ENCODE measurements around the gene CD207. TPM values are rescaled to one million over a fixed set of nuclear protein-coding genes. Genes with fewer than 3 reads are reported as not detected.
A peak's percentile ranks its signal among the peaks of the same experiment; 100 is the strongest.
"Not testable (repeated sequence)": the region's sequence is repeated elsewhere in the genome, so short reads cannot be mapped to it uniquely, and the experiment has no call there.

Gene CD207
- total RNA-seq, 1 donor from 2014 or later = not detected

DNA sequence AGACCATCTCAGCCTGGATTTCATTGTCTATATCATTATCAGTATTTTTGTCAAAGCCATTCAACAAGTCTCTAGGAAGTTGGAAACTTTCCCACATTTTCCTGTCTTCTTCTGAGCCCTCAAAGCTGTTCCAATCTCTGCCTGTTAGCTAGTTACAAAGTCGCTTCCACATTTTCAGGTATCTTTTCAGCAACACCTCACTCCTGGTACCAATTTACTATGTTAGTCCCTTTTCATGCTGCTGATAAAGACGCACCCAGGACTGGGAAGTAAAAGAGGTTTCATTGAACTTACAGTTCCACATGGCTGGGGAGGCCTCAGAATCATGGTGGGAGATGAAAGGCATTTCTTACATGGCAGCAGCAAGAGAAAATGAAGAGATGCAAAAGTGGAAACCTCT lies 35.9 kb downstream of the CD207 start:
- Mint-ChIP-seq H3K36me3 (ENCODE audit: low read depth) (peaks cover 3% of the 10 kb centered on the region), H3K27ac (no peak overlapping the region), H3K27me3 (ENCODE audit: insufficient read depth) (no peaks in the 10 kb centered on the region), H3K4me1 (ENCODE audit: low read depth) (peaks cover 4% of the 10 kb centered on the region), H3K4me3 (no peak overlapping the region), H3K9me3 (peaks cover 12% of the 10 kb centered on the region)
- intact Hi-C loops (cut with micrococcal nuclease) = no loop called here
- DNase-seq (ENCODE audit: low spot score) = no peak

DNA sequence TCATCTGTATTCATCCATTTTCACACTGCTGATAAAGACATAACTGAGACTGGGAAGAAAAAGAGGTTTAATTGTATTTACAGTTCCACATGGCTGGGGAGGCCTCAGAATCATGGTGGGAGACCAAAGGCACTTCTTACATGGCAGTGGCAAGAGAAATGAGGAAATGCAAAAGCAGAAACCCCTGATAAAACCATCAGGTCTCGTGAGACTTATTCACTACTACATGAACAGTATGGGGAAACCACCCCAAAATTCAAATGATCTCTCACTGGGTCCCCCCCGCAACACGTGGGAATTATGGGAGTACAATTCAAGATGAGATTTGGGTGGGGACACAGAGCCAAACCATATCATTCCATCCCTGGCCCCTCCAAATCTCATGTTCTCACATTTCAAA lies 37.6 kb downstream of the CD207 start:
- H3K27ac Mint-ChIP-seq = not testable (repeated sequence)
- peaks cover 12% of the 10 kb centered on the region for H3K9me3 Mint-ChIP-seq

DNA sequence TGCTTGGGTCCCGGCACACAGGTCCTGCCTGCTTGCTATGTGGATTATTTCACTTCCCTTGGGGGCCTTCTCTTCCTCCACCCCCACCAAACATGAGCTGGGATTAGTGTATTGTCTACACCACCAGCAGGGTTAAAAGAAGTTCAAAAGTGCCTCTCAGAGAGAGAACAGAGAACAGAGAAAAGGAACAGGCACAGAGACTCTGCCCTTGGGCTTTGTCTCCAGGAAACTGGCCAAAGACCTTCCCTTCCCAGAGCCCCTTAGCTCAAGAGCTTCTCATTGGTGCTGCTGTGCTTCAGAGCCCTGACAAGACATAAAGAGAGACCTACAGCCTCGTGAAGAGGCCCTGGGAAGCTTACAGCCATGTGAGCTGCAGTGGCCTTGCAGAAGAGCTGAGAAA lies 38.1 kb downstream of the CD207 start:
- Mint-ChIP-seq H3K9me3 (peaks cover 12% of the 10 kb centered on the region), H3K4me3 (no peak overlapping the region), H3K27me3 (ENCODE audit: insufficient read depth) (peaks cover 4% of the 10 kb centered on the region), H3K36me3 (ENCODE audit: low read depth) (peaks cover 3% of the 10 kb centered on the region), H3K27ac (no peak overlapping the region), H3K4me1 (ENCODE audit: low read depth) (peaks cover 4% of the 10 kb centered on the region)
- DNase-seq (ENCODE audit: low spot score) = no peak
- intact Hi-C loops (cut with micrococcal nuclease) = no loop called here

More for the DNA sequence above, 37.6 kb downstream of the CD207 start:
- H3K36me3 Mint-ChIP-seq (ENCODE audit: low read depth); H3K27me3 Mint-ChIP-seq (ENCODE audit: insufficient read depth); H3K4me1 Mint-ChIP-seq (ENCODE audit: low read depth); DNase-seq (ENCODE audit: low spot score); H3K4me3 Mint-ChIP-seq; intact Hi-C loops (cut with micrococcal nuclease): not testable (repeated sequence)

DNA sequence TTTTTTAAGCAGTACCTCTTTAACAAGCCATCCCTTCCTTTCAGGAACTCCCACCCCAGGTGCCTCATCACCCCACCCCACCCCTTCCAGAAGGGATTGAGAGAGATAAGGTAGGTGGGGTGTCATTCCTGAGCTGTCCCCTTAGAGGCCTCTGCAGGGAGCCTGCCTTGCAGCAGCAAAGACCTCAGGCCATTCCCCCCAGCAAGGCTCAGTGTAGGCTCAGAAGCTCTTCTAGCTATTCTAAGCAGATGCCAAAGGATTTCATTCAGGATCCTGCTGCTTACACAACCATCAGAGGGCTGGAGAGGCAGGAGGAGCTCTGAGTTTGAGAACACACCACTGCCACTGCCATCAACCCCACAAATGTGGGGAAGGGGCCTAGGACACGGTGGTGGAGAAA lies 39.4 kb downstream of the CD207 start:
- peaks cover 4% of the 10 kb centered on the region for H3K4me1 Mint-ChIP-seq (ENCODE audit: low read depth)
- H3K27ac Mint-ChIP-seq = no peak overlapping the region
- DNase-seq (ENCODE audit: low spot score) = no peak
- H3K9me3 Mint-ChIP-seq = peaks cover 12% of the 10 kb centered on the region
- peaks cover 15% of the 10 kb centered on the region for H3K27me3 Mint-ChIP-seq (ENCODE audit: insufficient read depth)
- no peak overlapping the region for H3K4me3 Mint-ChIP-seq
- peaks cover 3% of the 10 kb centered on the region for H3K36me3 Mint-ChIP-seq (ENCODE audit: low read depth)
- intact Hi-C loops (cut with micrococcal nuclease) = no loop called here

DNA sequence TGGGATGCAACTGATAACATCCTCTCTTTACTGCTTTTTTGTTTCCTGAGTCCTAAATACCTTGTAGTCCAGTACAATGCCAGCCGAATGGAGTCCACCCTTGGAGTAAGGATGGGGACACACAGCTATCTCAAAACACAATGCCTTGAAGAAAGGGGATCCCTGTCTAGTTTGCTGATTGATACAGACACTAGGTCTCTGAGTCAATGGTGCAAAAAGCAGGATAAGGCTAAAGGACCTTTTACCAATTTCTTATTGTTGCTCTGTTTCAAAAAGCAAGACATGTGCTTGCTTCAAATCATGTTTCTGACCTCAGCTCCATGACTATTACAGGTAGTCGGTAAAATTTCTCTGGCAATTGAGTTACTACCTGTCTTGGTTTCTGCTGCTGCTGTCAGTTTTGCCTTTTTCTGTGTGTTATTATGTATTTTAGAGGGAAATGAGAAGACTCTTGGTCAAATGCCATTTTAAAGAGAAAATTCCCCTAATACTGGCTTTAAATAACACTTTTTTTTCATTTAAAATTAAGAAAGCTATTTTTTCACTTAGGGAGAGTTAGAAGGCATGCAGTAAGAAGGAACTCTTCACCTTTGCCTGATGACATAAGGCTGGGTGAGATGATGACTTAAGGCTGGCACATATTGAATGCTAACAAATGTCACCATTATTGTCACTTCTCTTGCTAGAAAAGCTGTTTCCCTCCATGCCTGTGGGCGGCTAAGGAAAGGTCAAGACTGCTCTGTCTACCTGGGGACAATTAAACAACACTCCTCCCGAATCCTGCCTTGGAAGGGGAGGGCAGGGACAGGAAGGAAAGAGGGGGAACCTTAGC lies 40.2 kb downstream of the CD207 start:
- Mint-ChIP-seq H3K27ac (no peak overlapping the region), H3K27me3 (ENCODE audit: insufficient read depth) (peaks cover 18% of the 10 kb centered on the region)
- no peak for DNase-seq (ENCODE audit: low spot score)

DNA sequence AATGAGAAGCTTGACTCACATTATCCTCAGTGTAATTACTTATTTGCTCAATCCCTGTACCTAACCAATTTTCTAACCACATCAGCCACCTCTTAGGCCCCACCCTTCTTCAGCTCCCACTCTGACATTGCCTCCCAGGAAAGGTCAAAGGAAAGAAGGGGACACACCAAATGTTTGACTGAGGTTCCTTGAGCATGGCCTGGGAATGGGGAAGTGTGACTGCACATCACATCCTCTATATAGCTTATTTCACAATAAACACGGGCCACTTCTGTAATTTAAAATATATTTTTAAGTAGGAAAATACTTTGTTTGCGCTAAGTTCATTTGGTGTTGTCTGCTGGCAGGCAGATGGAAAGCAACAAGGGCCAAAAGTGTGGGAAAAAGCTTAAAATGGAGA lies 42.2 kb downstream of the CD207 start:
- Mint-ChIP-seq H3K9me3 (no peaks in the 10 kb centered on the region), H3K27ac (no peak overlapping the region), H3K27me3 (ENCODE audit: insufficient read depth) (peaks cover 29% of the 10 kb centered on the region), H3K4me1 (ENCODE audit: low read depth) (peaks cover 11% of the 10 kb centered on the region), H3K36me3 (ENCODE audit: low read depth) (peaks cover 3% of the 10 kb centered on the region), H3K4me3 (no peak overlapping the region)
- intact Hi-C loops (cut with micrococcal nuclease) = no loop called here
- DNase-seq (ENCODE audit: low spot score) = no peak

More for the DNA sequence above, 40.2 kb downstream of the CD207 start:
- intact Hi-C loops (cut with micrococcal nuclease) = no loop called here
- Mint-ChIP-seq H3K36me3 (ENCODE audit: low read depth) (peaks cover 3% of the 10 kb centered on the region), H3K4me3 (no peak overlapping the region), H3K4me1 (ENCODE audit: low read depth) (peaks cover 4% of the 10 kb centered on the region), H3K9me3 (peaks cover 9% of the 10 kb centered on the region)

DNA sequence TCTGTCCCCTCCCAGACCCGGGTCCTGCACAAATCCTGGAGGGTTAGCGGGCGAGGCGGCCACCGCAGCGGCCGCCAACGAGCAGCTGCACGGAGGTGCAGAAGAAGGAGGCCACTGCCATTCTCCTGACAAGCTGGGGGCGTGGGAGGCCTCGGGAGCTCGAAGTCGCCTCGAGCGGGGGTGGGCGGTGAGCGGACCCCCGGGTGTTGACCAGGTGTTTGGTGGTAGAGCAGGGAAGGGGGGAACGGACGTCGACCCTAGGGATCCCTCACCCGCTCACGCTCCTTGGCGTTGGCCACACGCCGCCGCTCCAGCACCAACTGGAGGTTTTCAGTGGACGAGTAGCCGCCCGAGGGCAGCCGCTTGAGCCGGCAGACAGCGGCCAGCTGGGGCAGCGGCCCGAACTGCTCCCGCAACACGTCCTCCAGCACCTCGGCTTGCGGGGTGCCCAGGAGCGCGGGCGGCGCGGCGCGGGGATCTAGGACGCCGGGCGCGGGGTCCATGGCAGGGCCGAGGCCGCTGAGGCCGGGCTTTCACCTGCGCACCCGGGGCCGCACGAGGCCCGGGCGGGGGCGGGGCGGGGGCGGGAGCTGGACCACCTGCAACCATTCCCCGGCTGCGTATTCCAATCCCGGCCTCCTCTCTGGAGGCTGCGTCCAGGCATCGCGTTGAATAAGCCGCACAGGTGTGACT lies 45.3 kb downstream of the CD207 start, which contains the start of gene FIGLA:
FIGLA (minus strand) TSS at position 508 of the 693 bp plus-strand sequence; CDS start at position 503, 5 bp downstream.
- no peaks in the 10 kb centered on the region for H3K9me3 Mint-ChIP-seq
- no peak for DNase-seq (ENCODE audit: low spot score)
- intact Hi-C loops (cut with micrococcal nuclease) = no loop called here
- peaks cover 46% of the 10 kb centered on the region for H3K27me3 Mint-ChIP-seq (ENCODE audit: insufficient read depth)
- H3K36me3 Mint-ChIP-seq (ENCODE audit: low read depth) = no peaks in the 10 kb centered on the region
- H3K4me3 Mint-ChIP-seq = peak within 1 kb of the TSS; percentile 75
- H3K4me1 Mint-ChIP-seq (ENCODE audit: low read depth) = peaks cover 11% of the 10 kb centered on the region
- no peak within 1 kb of the TSS for H3K27ac Mint-ChIP-seq

DNA sequence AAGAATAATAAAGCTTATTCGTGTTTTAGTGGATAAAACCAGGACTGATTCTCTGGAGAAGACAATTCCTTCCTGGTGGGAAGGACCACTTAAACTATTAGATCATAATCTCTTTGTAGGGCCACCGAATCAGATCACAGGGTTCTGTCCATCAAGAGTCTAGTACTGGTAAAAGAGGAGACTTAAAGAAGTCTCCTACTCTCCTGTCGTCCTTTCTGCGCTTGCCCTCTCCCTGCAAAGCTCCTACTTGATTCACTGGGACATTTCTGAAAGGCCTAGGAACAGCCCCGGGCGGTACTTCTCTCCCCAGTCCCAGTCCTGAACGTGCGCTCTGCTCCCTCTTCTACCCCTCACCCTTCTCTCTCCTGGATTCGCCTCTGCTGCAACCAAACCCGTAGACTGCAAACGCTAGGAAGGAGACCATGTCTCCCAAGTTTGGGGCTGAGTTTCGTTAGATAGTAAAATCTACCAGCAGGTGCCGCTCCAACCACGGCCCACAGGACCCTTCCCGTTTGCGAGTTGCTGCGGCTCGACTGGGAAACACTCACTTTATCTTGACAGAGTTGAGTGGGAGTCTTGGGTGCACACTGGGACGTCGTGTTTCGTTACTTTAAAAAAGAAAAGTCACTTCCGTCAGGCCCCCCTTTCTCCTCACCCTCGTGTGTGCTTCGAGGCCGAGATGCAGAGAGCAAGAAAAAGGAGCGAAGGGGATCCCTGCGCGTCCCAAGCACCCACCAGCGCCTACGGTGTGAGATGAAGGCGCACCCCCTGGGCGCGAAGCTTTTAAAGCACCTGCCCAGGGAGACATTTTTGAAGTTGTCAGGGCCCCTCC lies 46.1 kb downstream of the CD207 start:
- Mint-ChIP-seq H3K36me3 (ENCODE audit: low read depth) (no peaks in the 10 kb centered on the region), H3K4me3 (peak overlapping the region; percentile 75), H3K27me3 (ENCODE audit: insufficient read depth) (peaks cover 46% of the 10 kb centered on the region), H3K9me3 (no peaks in the 10 kb centered on the region), H3K4me1 (ENCODE audit: low read depth) (peaks cover 13% of the 10 kb centered on the region), H3K27ac (no peak overlapping the region)
- DNase-seq (ENCODE audit: low spot score) = peak; percentile 55
- intact Hi-C loops (cut with micrococcal nuclease) = loop anchor here (1.0 to 2.0 kb wide), 6 partner anchors 72 to 485 kb away; no protein-coding TSS in a partner anchor

DNA sequence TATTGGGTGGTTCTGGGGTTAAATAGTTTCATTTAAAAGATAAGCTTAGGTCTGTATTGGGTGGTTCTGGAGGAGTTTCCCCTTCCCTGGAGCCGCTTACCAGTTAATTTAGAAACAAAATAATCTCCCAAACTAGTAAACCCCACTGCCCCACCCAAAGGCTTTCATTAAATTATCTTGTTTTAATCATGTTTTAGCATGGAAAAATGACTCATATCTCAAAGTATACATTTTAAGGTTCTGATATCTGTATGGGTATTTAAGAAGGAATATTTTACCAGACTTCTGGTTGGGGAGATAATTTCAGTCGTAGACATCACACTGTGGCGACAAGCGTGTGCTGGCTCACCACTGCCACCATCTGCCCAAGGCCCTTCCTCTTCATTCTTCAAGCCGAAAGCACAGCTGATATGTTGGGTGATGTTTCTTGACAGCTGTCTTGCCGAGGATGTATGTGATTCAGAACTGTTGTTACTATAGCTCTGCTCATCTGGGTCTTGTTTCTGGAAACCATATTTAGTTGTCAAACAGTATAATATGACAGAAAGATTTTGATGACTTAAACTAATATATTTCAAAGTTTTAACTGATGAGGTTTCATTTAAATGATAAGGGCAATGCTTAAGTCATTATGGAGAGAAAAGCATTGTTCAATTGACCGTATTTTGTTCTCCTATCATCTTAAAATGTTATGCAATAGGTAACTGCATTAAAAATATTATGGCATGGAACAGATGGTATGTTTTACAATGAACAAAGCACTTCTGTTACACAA lies 50.3 kb downstream of the CD207 start:
- no peaks in the 10 kb centered on the region for H3K9me3 Mint-ChIP-seq
- no peak overlapping the region for H3K4me3 Mint-ChIP-seq
- intact Hi-C loops (cut with micrococcal nuclease) = loop anchor here (1.0 kb wide), 1 partner anchor 130 kb away; no protein-coding TSS in a partner anchor
- no peaks in the 10 kb centered on the region for H3K36me3 Mint-ChIP-seq (ENCODE audit: low read depth)
- H3K27ac Mint-ChIP-seq = no peak overlapping the region
- no peak for DNase-seq (ENCODE audit: low spot score)
- H3K4me1 Mint-ChIP-seq (ENCODE audit: low read depth) = peaks cover 13% of the 10 kb centered on the region
- H3K27me3 Mint-ChIP-seq (ENCODE audit: insufficient read depth) = peaks cover 33% of the 10 kb centered on the region

DNA sequence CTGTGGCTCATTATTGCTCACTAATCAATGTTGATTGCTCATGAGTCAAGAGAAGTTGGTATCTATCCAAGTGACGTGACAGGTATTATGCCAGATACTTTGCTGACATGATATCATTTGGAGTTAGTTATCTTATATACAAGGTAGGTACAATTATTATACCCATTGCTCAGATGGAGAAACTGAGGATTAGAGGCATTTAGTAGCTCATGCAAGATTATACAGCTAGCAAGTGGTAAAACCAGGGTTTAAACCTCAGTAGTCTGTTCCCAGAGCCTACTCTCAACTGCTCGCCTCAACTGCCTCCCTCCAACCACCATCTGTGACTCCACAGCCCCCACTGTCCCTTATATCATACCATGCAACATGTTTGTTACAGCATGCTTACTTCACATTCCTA lies 51.3 kb downstream of the CD207 start:
- intact Hi-C loops (cut with micrococcal nuclease) = no loop called here
- no peaks in the 10 kb centered on the region for H3K36me3 Mint-ChIP-seq (ENCODE audit: low read depth)
- H3K27me3 Mint-ChIP-seq (ENCODE audit: insufficient read depth) = peaks cover 36% of the 10 kb centered on the region

More for the DNA sequence above, 51.3 kb downstream of the CD207 start:
- no peak overlapping the region for H3K4me3 Mint-ChIP-seq
- H3K27ac Mint-ChIP-seq = no peak overlapping the region
- peaks cover 7% of the 10 kb centered on the region for H3K4me1 Mint-ChIP-seq (ENCODE audit: low read depth)
- no peak for DNase-seq (ENCODE audit: low spot score)
- no peaks in the 10 kb centered on the region for H3K9me3 Mint-ChIP-seq
